K562 (cell line): ENCODE data around the gene CADPS2. TPM values are rescaled to one million over a fixed set of nuclear protein-coding genes. Genes with fewer than 3 reads are reported as not detected.

ENCODE experiments used
- ATAC-seq: fragments of 200-7000 bp; cut with Tn5 transposase; 3 replicates; pipeline ENCODE4 v1.9.1; 2020; ENCODE audit warnings: moderate library complexity
- BruUV-seq: library from RNA; stranded (reverse); fragments of 400-500 nt; replicated peaks from 2 replicates; lab custom pipeline; 2021; lab: Mats Ljungman, UMichigan
- CTCF ChIA-PET: fragments of 300-600 bp; formaldehyde crosslinking; extraction: SDS; loops from one replicate; lab custom pipeline; 2021; ENCODE audit warnings: low intra/inter-chr PET ratio; lab: Yijun Ruan, JAX
- POLR2A ChIA-PET: fragments of 300-600, 350-650 bp; sonication (Branson Sonifier 250); formaldehyde crosslinking; extraction: SDS; loops from one replicate; lab custom pipeline; 2021; ENCODE audit warnings: antibody characterized with exemption, inconsistent platforms; lab: Yijun Ruan, JAX
- DNase-seq, 4 experiments: peaks; one replicate each; pipeline versions ENCODE4 v3.0.0 to v3.0.0-alpha.2; 2011 to 2018; ENCODE audit warnings: low spot score in 3 of 4, mixed read lengths in 3 of 4; ENCODE audit errors: extremely low read depth in 1 of 4
- FAIRE-seq: peaks from 2 replicates; lab custom pipeline; 2011; peaks lifted over from hg19 to GRCh38; lab: Jason Lieb, UNC
- H2AFZ ChIP-seq: 2 replicates; pipeline ENCODE4 v1.6.0; 2011; ENCODE audit warnings: low read depth, low read length, control low read depth, inconsistent platforms
- H3K27ac ChIP-seq: fragments of 200-600 bp; 3 replicates; pipeline ENCODE4 v1.8.0; 2011; ENCODE audit warnings: low read depth, mild to moderate bottlenecking, control low read depth, inconsistent platforms, low read length, moderate library complexity, mixed read lengths; ENCODE audit errors: extremely low read depth
- H3K27me3 ChIP-seq, 2 experiments: fragments of 300-600 bp in 1 of 2; 2 replicates in 1 of 2; 3 replicates in 1 of 2; pipeline versions ENCODE4 v1.6.0 to v1.8.0; 2011; ENCODE audit warnings: inconsistent platforms in 2 of 2, low read length in 2 of 2, mild to moderate bottlenecking in 1 of 2, mixed read lengths in 1 of 2, moderate library complexity in 1 of 2; ENCODE audit not compliant: control insufficient read depth in 2 of 2, insufficient read depth in 2 of 2
- H3K36me3 ChIP-seq: fragments of 300-600 bp; 3 replicates; pipeline ENCODE4 v1.8.0; 2011; ENCODE audit warnings: mild to moderate bottlenecking, low read length, inconsistent platforms; ENCODE audit not compliant: control insufficient read depth, insufficient read depth
- H3K4me1 ChIP-seq, 2 experiments: fragments of 200-600 bp in 1 of 2; replicated peaks in 1 of 2; 2 replicates in 1 of 2; 3 replicates in 1 of 2; pipeline versions ENCODE4 v1.5.1 to v1.8.0; 2011; ENCODE audit warnings: inconsistent platforms in 2 of 2, low read length in 2 of 2, mild to moderate bottlenecking in 1 of 2, mixed read lengths in 1 of 2, moderate library complexity in 1 of 2; ENCODE audit not compliant: control insufficient read depth in 2 of 2, insufficient read depth in 2 of 2
- H3K4me2 ChIP-seq: 2 replicates; pipeline ENCODE4 v1.6.1; 2011; ENCODE audit warnings: low read length, control low read depth, inconsistent platforms, mixed read lengths; ENCODE audit not compliant: insufficient read depth
- H3K4me3 ChIP-seq: fragments of 200-600 bp; sonication (generic), shearing (Covaris generic); 2 replicates; pipeline ENCODE4 v1.5.1; 2016; ENCODE audit warnings: control low read depth, inconsistent platforms
- H3K79me2 ChIP-seq: fragments of 200-600 bp; 3 replicates; pipeline ENCODE4 v1.8.0; 2011; ENCODE audit warnings: low read length, inconsistent platforms; ENCODE audit not compliant: control insufficient read depth, insufficient read depth
- H3K9ac ChIP-seq, 2 experiments: 2 replicates each; pipeline versions ENCODE4 v1.6.0 to v1.6.1; 2011; ENCODE audit warnings: low read depth in 2 of 2, low read length in 2 of 2, control low read depth in 1 of 2, inconsistent platforms in 1 of 2, mild to moderate bottlenecking in 1 of 2, mixed read lengths in 1 of 2; ENCODE audit not compliant: insufficient read depth in 1 of 2
- H3K9me1 ChIP-seq: one replicate; pipeline ENCODE4 v1.6.0; 2011; ENCODE audit warnings: inconsistent platforms, mild to moderate bottlenecking, low read length, moderate library complexity; ENCODE audit not compliant: control insufficient read depth, insufficient read depth
- H3K9me3 ChIP-seq: replicated peaks from 2 replicates; pipeline ENCODE4 v1.5.1; 2011; ENCODE audit warnings: low read depth, low read length, inconsistent platforms; ENCODE audit not compliant: control insufficient read depth, insufficient read depth
- H4K20me1 ChIP-seq: replicated peaks from 2 replicates; pipeline ENCODE4 v1.6.1; 2011; ENCODE audit warnings: low read length, inconsistent platforms, mixed read lengths; ENCODE audit not compliant: control insufficient read depth, insufficient read depth
- ETV6 ChIP-seq, 3 experiments: fragments of 150-350 bp in 1 of 3; sonication (generic) in 1 of 3; formaldehyde crosslinking in 1 of 3; IDR thresholded peaks; 2 replicates each; pipeline versions ENCODE4 v1.6.1 to v1.8.0; 2014 to 2022; ENCODE audit warnings: borderline replicate concordance in 2 of 3, low read depth in 2 of 3, antibody characterized with exemption in 1 of 3, low read length in 1 of 3, mild to moderate bottlenecking in 1 of 3, missing genetic modification reagents in 1 of 3
- NFE2 ChIP-seq: IDR thresholded peaks from 2 replicates; pipeline ENCODE4 v1.6.1; 2014; ENCODE audit warnings: antibody characterized with exemption, low read depth
- NR2C1 ChIP-seq, 2 experiments: fragments of 450-650 bp; IDR thresholded peaks; 2 replicates each; pipeline ENCODE4 v1.6.1; 2017; ENCODE audit warnings: mild to moderate bottlenecking in 2 of 2, antibody characterized with exemption in 1 of 2, inconsistent platforms in 1 of 2, missing compliant biosample characterization in 1 of 2, missing genetic modification characterization in 1 of 2
- RUNX1 ChIP-seq: sonication (generic); IDR thresholded peaks from 2 replicates; pipeline ENCODE4 v1.6.1; 2016; ENCODE audit warnings: antibody characterized with exemption, low read depth
- ZNF785 ChIP-seq: fragments of 250-450 bp; sonication (Bioruptor Pico); IDR thresholded peaks from 2 replicates; pipeline ENCODE4 v1.4.0; 2020; ENCODE audit warnings: mild to moderate bottlenecking
- WGBS: fragments of 100-300 bp; shearing (Covaris generic); methylation state at CpG from one replicate; pipeline ENCODE4 v1.1.6; 2016; ENCODE audit warnings: low coverage, mixed read lengths; ENCODE audit not compliant: insufficient coverage; ENCODE audit errors: missing lambda C conversion rate; 5-methylcytosine and 5-hydroxymethylcytosine counted together
- in situ Hi-C: fragments of 300-500 bp; cut with MboI; formaldehyde crosslinking; loops from 4 replicates; pipeline ENCODE4 v1.15.0; 2018; ENCODE audit warnings: inconsistent platforms, mixed read lengths
- intact Hi-C: fragments of 100-400 bp; cut with micrococcal nuclease; formaldehyde crosslinking; loops from 2 replicates; pipeline ENCODE4 v1.14.2; 2022
- polyA plus RNA-seq, 8 experiments: library from polyadenylated mRNA; depleted of rRNA in 4 of 8; stranded (reverse) in 5 of 8; unstranded in 3 of 8; fragments of >200 nt; fragmentation: Nextera tagmentation in 2 of 8; fragmentation: Illumina TruSeq in 1 of 8; extraction: Ambion mirVana in 2 of 8; extraction: Trizol in 1 of 8; gene quantifications; 2 replicates each; pipeline versions ENCODE4 v1.2.1 to v1.2.3, GENCODE V29; 2011 to 2014; ENCODE audit warnings: inconsistent platforms in 1 of 8, missing spikeins in 1 of 8
- total RNA-seq, 7 experiments: library from RNA; depleted of rRNA in 6 of 7; stranded (reverse); fragments of >200 nt in 6 of 7; fragmentation: Illumina TruSeq in 2 of 7; extraction: Trizol in 2 of 7; gene quantifications; 2 replicates each; pipeline versions ENCODE4 v1.2.1 to v1.2.3, GENCODE V29; 2011 to 2021; ENCODE audit warnings: low replicate concordance in 1 of 7
- TF ChIP-seq, protein P1 (sequence below): fragments of 250-450 bp; sonication (Bioruptor Pico); IDR thresholded peaks from 2 replicates; pipeline ENCODE4 v1.5.0; 2022; ENCODE audit warnings: mild to moderate bottlenecking
- TF ChIP-seq, protein P2 (sequence below): sonication (generic); formaldehyde crosslinking; IDR thresholded peaks from 2 replicates; pipeline ENCODE4 v1.8.0; 2022; ENCODE audit warnings: missing genetic modification reagents, mild to moderate bottlenecking, moderate library complexity, borderline replicate concordance

CADPS2 gene
- total and polyA plus RNA-seq, 9 of the 15 experiments (the other 6 are each of a cell fraction or from before 2014, with no cell fraction given): 0.03 to 0.14 (median 0.04) TPM; not detected in 1

DNA sequence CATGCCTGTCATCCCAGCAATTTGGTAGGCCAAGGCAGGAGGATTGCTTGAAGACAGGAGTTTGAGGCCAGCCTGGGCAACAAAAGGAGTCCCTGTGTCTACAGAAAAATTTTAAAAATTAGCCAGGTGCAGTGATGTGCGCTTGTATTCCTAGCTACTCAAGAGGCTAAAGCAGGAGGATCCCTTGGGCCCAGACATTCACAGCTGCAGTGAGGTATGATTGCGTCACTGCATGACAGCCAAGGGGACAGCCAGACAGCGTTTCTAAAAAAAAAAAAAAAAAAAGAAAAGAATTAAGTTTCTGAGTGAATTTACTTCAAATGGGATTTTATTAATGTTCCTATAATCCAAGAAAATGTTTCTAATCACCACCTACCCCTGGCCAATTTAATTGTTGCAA, 96.1 kb downstream of the CADPS2 start (continued):
- TF ChIP-seq, protein P1, sequence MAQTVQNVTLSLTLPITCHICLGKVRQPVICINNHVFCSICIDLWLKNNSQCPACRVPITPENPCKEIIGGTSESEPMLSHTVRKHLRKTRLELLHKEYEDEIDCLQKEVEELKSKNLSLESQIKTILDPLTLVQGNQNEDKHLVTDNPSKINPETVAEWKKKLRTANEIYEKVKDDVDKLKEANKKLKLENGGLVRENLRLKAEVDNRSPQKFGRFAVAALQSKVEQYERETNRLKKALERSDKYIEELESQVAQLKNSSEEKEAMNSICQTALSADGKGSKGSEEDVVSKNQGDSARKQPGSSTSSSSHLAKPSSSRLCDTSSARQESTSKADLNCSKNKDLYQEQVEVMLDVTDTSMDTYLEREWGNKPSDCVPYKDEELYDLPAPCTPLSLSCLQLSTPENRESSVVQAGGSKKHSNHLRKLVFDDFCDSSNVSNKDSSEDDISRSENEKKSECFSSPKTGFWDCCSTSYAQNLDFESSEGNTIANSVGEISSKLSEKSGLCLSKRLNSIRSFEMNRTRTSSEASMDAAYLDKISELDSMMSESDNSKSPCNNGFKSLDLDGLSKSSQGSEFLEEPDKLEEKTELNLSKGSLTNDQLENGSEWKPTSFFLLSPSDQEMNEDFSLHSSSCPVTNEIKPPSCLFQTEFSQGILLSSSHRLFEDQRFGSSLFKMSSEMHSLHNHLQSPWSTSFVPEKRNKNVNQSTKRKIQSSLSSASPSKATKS: no peak

DNA sequence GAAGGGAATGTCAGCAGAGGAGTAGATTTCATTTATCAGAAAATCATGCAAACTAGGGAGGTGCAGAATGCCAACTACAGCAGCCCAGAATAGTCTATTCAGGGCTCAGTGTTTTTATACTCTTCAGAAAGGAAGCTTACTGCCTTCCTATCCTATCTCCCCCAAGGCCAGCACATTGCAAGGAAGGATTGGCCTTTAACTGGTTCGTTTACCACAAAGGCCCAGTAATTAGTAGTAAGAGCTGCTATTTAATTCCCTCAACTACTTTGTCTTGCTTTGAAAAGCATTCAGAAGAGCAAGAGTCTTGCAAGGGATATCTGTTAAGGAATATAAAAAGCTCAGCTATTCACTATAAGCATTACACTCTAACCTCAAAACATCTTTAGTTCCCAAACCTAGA, 97.1 kb downstream of the CADPS2 start:
- intact Hi-C loops (no loop called here), in situ Hi-C loops (no loop called here)
- 0% methylated on average over 1 of the region's 1 CpG for WGBS
- H3K4me2 ChIP-seq: no peak overlapping the region
- TF ChIP-seq RUNX1 (no peak), ZNF785 (no peak), ETV6 (IDR thresholded peaks at IDR 0.05; ENCODE audit: borderline replicate concordance in 1 of 2, low read depth in 2 of 2, low read length in 1 of 2) (no peak), ETV6 (CRISPR knock-in tag; IDR thresholded peaks at IDR 0.05; ENCODE audit: borderline replicate concordance) (no peak), NR2C1 (IDR thresholded peaks at IDR 0.05) (no peak), NR2C1 (tag; IDR thresholded peaks at IDR 0.05) (no peak), NFE2 (no peak)
- TF ChIP-seq, protein P2, sequence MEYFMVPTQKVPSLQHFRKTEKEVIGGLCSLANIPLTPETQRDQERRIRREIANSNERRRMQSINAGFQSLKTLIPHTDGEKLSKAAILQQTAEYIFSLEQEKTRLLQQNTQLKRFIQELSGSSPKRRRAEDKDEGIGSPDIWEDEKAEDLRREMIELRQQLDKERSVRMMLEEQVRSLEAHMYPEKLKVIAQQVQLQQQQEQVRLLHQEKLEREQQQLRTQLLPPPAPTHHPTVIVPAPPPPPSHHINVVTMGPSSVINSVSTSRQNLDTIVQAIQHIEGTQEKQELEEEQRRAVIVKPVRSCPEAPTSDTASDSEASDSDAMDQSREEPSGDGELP (CRISPR knock-in tag): no peak
- H3K4me1 ChIP-seq: no peaks in the 10 kb centered on the region
- H3K36me3 ChIP-seq: no peaks in the 10 kb centered on the region
- DNase-seq (no peak), ATAC-seq (no peak), FAIRE-seq (no peak)
- BruUV-seq: no TSS peak
- no peaks in the 10 kb centered on the region for H3K9me1 ChIP-seq
- H3K4me3 ChIP-seq: no peak overlapping the region
- H3K9me3 ChIP-seq: no peaks in the 10 kb centered on the region
- no peaks in the 10 kb centered on the region for H3K79me2 ChIP-seq
- no peaks in the 10 kb centered on the region for H4K20me1 ChIP-seq
- no peak overlapping the region for H2AFZ ChIP-seq
- H3K9ac ChIP-seq: no peak overlapping the region
- POLR2A ChIA-PET: no interaction called here
- H3K27me3 ChIP-seq: no peaks in the 10 kb centered on the region
- H3K27ac ChIP-seq: no peak overlapping the region
- CTCF ChIA-PET: no interaction called here
